Upper lobe of left lung (tissue), 4 donors: Measurements from ENCODE around the gene MITF.

Source experiments
- POLR2A ChIP-seq, 4 donors: fragments of 450-650 bp; IDR thresholded peaks; one replicate each; pipeline ENCODE4 v1.5.1; 2016 to 2017; ENCODE audit warnings: antibody characterized with exemption in 4 of 4, mild to moderate bottlenecking in 2 of 4
- TF ChIP-seq, protein P1 (sequence below), 6 experiments: fragments of 450-650 bp in 4 of 6; fragments of 200-600 bp in 2 of 6; sonication (generic) in 2 of 6; IDR thresholded peaks; one replicate each; pipeline ENCODE4 v1.5.1; 2016 to 2019; ENCODE audit warnings: antibody characterized with exemption in 6 of 6

DNA sequence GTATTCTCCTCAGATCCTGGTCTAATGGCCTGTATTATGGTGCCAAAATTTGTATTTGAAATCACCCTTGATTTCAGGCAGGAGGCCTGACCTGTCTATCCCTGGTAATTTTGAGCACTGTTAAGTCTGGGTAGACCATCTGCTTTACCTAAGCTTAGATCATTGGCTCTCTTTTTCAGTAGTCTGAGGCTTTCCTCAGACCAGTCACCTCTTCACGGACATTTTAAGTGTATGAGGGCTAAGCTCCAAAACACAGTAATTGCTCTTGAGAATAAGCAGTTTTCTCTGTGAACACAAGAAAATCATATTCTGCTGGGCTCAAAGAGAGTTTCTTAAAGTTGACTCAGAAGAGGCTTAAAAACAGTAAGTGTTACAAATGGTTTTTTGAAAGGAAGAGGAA is 168.3 kb downstream of the MITF start:
- TF ChIP-seq, protein P1, sequence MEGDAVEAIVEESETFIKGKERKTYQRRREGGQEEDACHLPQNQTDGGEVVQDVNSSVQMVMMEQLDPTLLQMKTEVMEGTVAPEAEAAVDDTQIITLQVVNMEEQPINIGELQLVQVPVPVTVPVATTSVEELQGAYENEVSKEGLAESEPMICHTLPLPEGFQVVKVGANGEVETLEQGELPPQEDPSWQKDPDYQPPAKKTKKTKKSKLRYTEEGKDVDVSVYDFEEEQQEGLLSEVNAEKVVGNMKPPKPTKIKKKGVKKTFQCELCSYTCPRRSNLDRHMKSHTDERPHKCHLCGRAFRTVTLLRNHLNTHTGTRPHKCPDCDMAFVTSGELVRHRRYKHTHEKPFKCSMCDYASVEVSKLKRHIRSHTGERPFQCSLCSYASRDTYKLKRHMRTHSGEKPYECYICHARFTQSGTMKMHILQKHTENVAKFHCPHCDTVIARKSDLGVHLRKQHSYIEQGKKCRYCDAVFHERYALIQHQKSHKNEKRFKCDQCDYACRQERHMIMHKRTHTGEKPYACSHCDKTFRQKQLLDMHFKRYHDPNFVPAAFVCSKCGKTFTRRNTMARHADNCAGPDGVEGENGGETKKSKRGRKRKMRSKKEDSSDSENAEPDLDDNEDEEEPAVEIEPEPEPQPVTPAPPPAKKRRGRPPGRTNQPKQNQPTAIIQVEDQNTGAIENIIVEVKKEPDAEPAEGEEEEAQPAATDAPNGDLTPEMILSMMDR (IDR thresholded peaks at IDR 0.05) = no peak
- TF ChIP-seq POLR2A (IDR thresholded peaks at IDR 0.05) = no peak
